ENCODE measurements around the gene LYST.

DNA sequence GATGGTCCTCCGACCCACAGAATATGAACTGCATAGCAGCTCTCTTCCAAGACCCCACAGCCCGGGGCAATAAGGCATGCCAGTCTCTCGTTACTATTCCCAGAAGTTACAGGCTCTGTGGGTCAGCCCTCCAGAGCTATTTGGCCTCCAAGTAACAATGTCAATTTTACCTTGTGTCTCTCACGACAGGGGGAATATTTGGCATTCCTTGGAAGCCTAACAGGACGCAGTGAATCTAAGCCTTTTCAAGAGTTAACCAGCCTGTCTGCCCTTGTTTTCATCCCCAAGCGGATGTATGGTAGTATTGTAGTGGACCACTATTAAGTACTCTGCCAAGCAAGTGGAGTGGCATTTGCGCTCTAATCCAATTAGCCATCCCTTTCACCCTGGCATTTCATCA, 192.7 kb downstream of the LYST start:
- TF ChIP-seq, protein P1, sequence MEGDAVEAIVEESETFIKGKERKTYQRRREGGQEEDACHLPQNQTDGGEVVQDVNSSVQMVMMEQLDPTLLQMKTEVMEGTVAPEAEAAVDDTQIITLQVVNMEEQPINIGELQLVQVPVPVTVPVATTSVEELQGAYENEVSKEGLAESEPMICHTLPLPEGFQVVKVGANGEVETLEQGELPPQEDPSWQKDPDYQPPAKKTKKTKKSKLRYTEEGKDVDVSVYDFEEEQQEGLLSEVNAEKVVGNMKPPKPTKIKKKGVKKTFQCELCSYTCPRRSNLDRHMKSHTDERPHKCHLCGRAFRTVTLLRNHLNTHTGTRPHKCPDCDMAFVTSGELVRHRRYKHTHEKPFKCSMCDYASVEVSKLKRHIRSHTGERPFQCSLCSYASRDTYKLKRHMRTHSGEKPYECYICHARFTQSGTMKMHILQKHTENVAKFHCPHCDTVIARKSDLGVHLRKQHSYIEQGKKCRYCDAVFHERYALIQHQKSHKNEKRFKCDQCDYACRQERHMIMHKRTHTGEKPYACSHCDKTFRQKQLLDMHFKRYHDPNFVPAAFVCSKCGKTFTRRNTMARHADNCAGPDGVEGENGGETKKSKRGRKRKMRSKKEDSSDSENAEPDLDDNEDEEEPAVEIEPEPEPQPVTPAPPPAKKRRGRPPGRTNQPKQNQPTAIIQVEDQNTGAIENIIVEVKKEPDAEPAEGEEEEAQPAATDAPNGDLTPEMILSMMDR (conservative IDR thresholded peaks at IDR 0.05 in 1 of 2, IDR thresholded peaks at IDR 0.05 in 1 of 2; ENCODE audit: low read depth in 1 of 2, low read length in 2 of 2) = no peak
- TF ChIP-seq EZH2 (IDR thresholded peaks at IDR 0.05; ENCODE audit: low read length, missing control alignments) = no peak

Data from fibroblast of lung (primary cell).